HAP-1 (cell line): ENCODE results near the gene PRKAG2.

ENCODE experiments used
- DNase-seq, 2 experiments: peaks; one replicate each; pipeline ENCODE4 v3.0.0-alpha.2; 2016 to 2020; ENCODE audit warnings: low spot score in 2 of 2
- H3K27me3 ChIP-seq: fragments of 250-450 bp; sonication (Bioruptor Pico); 2 replicates; pipeline ENCODE4 v1.5.1; 2020; ENCODE audit warnings: low read depth, mild to moderate bottlenecking, moderate library complexity
- H3K36me3 ChIP-seq: fragments of 250-450 bp; sonication (Bioruptor Pico); replicated peaks from 2 replicates; pipeline ENCODE4 v1.5.1; 2020; ENCODE audit warnings: mild to moderate bottlenecking
- H3K4me1 ChIP-seq: fragments of 250-450 bp; sonication (Bioruptor Pico); 2 replicates; pipeline ENCODE4 v1.5.1; 2020; ENCODE audit warnings: mild to moderate bottlenecking
- H3K4me3 ChIP-seq: fragments of 250-450 bp; sonication (Bioruptor Pico); 2 replicates; pipeline ENCODE4 v1.5.1; 2020; ENCODE audit warnings: mild to moderate bottlenecking, moderate library complexity
- H3K9me3 ChIP-seq: fragments of 250-450 bp; sonication (Bioruptor Pico); 2 replicates; pipeline ENCODE4 v1.5.1; 2020; ENCODE audit warnings: mild to moderate bottlenecking, moderate library complexity
- in situ Hi-C: fragments of 300-500 bp; cut with MboI; formaldehyde crosslinking; loops from 3 replicates; pipeline ENCODE4 v1.14.3; 2020; ENCODE audit warnings: low sequenced_read_pairs, inconsistent platforms, mixed read lengths

The PRKAG2 gene

GRCh38 chr7:151725844-151726651 lies 150.9 kb downstream of the PRKAG2 start:
- no peaks in the 10 kb centered on the region for H3K9me3 ChIP-seq
- no peaks in the 10 kb centered on the region for H3K27me3 ChIP-seq
- in situ Hi-C loops, result no loop called here
- peaks cover 2% of the 10 kb centered on the region for H3K4me1 ChIP-seq
- H3K36me3 ChIP-seq, result no peaks in the 10 kb centered on the region
- no peak overlapping the region for H3K4me3 ChIP-seq
- DNase-seq, result no peak

GRCh38 chr7:151724920-151725584 lies 151.9 kb downstream of the PRKAG2 start:
- Histone ChIP-seq H3K36me3 (no peaks in the 10 kb centered on the region), H3K4me3 (no peak overlapping the region), H3K4me1 (no peaks in the 10 kb centered on the region), H3K9me3 (no peaks in the 10 kb centered on the region), H3K27me3 (no peaks in the 10 kb centered on the region)
- no peak for DNase-seq
- in situ Hi-C loops, result no loop called here

GRCh38 chr7:151724250-151724915 lies 152.5 kb downstream of the PRKAG2 start:
- in situ Hi-C loops, result no loop called here
- no peaks in the 10 kb centered on the region for H3K27me3 ChIP-seq
- DNase-seq, result no peak
- H3K4me1 ChIP-seq, result no peaks in the 10 kb centered on the region
- no peaks in the 10 kb centered on the region for H3K36me3 ChIP-seq
- no peak overlapping the region for H3K4me3 ChIP-seq
- no peaks in the 10 kb centered on the region for H3K9me3 ChIP-seq

GRCh38 chr7:151723321-151723720 lies 153.6 kb downstream of the PRKAG2 start:
- H3K9me3 ChIP-seq, result no peaks in the 10 kb centered on the region
- no peak for DNase-seq
- H3K27me3 ChIP-seq, result no peaks in the 10 kb centered on the region
- H3K36me3 ChIP-seq, result no peaks in the 10 kb centered on the region
- H3K4me1 ChIP-seq, result no peaks in the 10 kb centered on the region
- in situ Hi-C loops, result no loop called here
- H3K4me3 ChIP-seq, result no peak overlapping the region

- H3K36me3 ChIP-seq, result no peaks in the 10 kb centered on the region
- no peak for DNase-seq
- H3K9me3 ChIP-seq, result no peaks in the 10 kb centered on the region
- H3K4me1 ChIP-seq, result no peaks in the 10 kb centered on the region
- no peak overlapping the region for H3K4me3 ChIP-seq
- in situ Hi-C loops, result no loop called here
- H3K27me3 ChIP-seq, result no peaks in the 10 kb centered on the region
Observed at GRCh38 chr7:151722533-151722932, 154.4 kb downstream of the PRKAG2 start.

GRCh38 chr7:151721694-151722093 lies 155.2 kb downstream of the PRKAG2 start:
- in situ Hi-C loops, result no loop called here

GRCh38 chr7:151721236-151721635 lies 155.7 kb downstream of the PRKAG2 start:
- Histone ChIP-seq H3K4me3 (no peak overlapping the region), H3K27me3 (no peaks in the 10 kb centered on the region), H3K4me1 (no peaks in the 10 kb centered on the region), H3K36me3 (no peaks in the 10 kb centered on the region), H3K9me3 (no peaks in the 10 kb centered on the region)
- DNase-seq, result no peak
- in situ Hi-C loops, result no loop called here

More at GRCh38 chr7:151721694-151722093, 155.2 kb downstream of the PRKAG2 start:
- Histone ChIP-seq H3K9me3 (no peaks in the 10 kb centered on the region), H3K27me3 (no peaks in the 10 kb centered on the region), H3K4me3 (no peak overlapping the region), H3K4me1 (no peaks in the 10 kb centered on the region), H3K36me3 (no peaks in the 10 kb centered on the region)
- no peak for DNase-seq

GRCh38 chr7:151720280-151720679 lies 156.6 kb downstream of the PRKAG2 start:
- Histone ChIP-seq H3K4me1 (no peaks in the 10 kb centered on the region), H3K9me3 (no peaks in the 10 kb centered on the region), H3K36me3 (no peaks in the 10 kb centered on the region), H3K4me3 (no peak overlapping the region), H3K27me3 (no peaks in the 10 kb centered on the region)
- DNase-seq, result no peak
- in situ Hi-C loops, result no loop called here

- in situ Hi-C loops, result no loop called here
- no peak for DNase-seq
- no peaks in the 10 kb centered on the region for H3K27me3 ChIP-seq
- H3K4me1 ChIP-seq, result no peaks in the 10 kb centered on the region
- H3K36me3 ChIP-seq, result no peaks in the 10 kb centered on the region
- no peak overlapping the region for H3K4me3 ChIP-seq
- H3K9me3 ChIP-seq, result no peaks in the 10 kb centered on the region
Observed at GRCh38 chr7:151719897-151720242, 157.0 kb downstream of the PRKAG2 start.

- in situ Hi-C loops, result no loop called here
- H3K4me1 ChIP-seq, result no peaks in the 10 kb centered on the region
Observed at GRCh38 chr7:151719031-151719896, 157.7 kb downstream of the PRKAG2 start.

GRCh38 chr7:151717918-151718317 lies 159.0 kb downstream of the PRKAG2 start:
- DNase-seq, result no peak
- Histone ChIP-seq H3K4me1 (no peaks in the 10 kb centered on the region), H3K9me3 (no peaks in the 10 kb centered on the region), H3K36me3 (no peaks in the 10 kb centered on the region), H3K4me3 (no peak overlapping the region), H3K27me3 (no peaks in the 10 kb centered on the region)
- in situ Hi-C loops, result no loop called here

More at GRCh38 chr7:151719031-151719896, 157.7 kb downstream of the PRKAG2 start:
- Histone ChIP-seq H3K27me3 (no peaks in the 10 kb centered on the region), H3K9me3 (no peaks in the 10 kb centered on the region), H3K36me3 (no peaks in the 10 kb centered on the region), H3K4me3 (no peak overlapping the region)
- no peak for DNase-seq

GRCh38 chr7:151717415-151717814 lies 159.5 kb downstream of the PRKAG2 start:
- Histone ChIP-seq H3K9me3 (no peaks in the 10 kb centered on the region), H3K4me1 (no peaks in the 10 kb centered on the region), H3K4me3 (no peak overlapping the region), H3K27me3 (no peaks in the 10 kb centered on the region), H3K36me3 (no peaks in the 10 kb centered on the region)
- in situ Hi-C loops, result no loop called here
- no peak for DNase-seq

GRCh38 chr7:151716323-151716722 lies 160.6 kb downstream of the PRKAG2 start:
- no peak overlapping the region for H3K4me3 ChIP-seq
- in situ Hi-C loops, result no loop called here
- H3K27me3 ChIP-seq, result no peaks in the 10 kb centered on the region

More at GRCh38 chr7:151716323-151716722, 160.6 kb downstream of the PRKAG2 start:
- no peaks in the 10 kb centered on the region for H3K4me1 ChIP-seq
- no peaks in the 10 kb centered on the region for H3K36me3 ChIP-seq
- H3K9me3 ChIP-seq, result no peaks in the 10 kb centered on the region
- no peak for DNase-seq
